C4-2B (cell line): ENCODE results near the gene XPO4.

Experiments used
- ZFX ChIP-seq: fragments of 450-650 bp; IDR thresholded peaks from 2 replicates; pipeline ENCODE4 v1.6.1; 2017
- TF ChIP-seq, protein P1 (sequence below): fragments of 450-650 bp; conservative IDR thresholded peaks from 2 replicates; pipeline ENCODE4 v1.5.1; 2017; ENCODE audit warnings: mild to moderate bottlenecking

DNA sequence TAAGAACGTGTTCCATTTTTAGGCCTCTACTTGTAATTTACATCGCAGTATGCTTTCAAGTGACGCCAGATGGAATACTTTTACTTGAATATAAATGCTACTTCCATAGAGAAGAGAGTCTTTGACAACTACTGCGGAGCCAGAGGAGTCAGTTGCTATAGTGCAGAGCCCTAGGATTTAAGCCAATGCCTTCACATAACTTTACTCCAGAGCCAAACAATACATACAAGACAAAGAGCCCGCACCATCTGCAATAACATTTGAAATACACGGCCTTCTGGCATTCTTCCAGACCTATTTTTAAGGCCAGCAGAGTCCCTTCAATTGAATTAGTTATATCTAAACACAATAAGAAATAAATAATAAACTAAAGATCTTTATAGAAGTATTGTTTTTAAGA, 59.4 kb downstream of the XPO4 start:
- TF ChIP-seq, protein P1, sequence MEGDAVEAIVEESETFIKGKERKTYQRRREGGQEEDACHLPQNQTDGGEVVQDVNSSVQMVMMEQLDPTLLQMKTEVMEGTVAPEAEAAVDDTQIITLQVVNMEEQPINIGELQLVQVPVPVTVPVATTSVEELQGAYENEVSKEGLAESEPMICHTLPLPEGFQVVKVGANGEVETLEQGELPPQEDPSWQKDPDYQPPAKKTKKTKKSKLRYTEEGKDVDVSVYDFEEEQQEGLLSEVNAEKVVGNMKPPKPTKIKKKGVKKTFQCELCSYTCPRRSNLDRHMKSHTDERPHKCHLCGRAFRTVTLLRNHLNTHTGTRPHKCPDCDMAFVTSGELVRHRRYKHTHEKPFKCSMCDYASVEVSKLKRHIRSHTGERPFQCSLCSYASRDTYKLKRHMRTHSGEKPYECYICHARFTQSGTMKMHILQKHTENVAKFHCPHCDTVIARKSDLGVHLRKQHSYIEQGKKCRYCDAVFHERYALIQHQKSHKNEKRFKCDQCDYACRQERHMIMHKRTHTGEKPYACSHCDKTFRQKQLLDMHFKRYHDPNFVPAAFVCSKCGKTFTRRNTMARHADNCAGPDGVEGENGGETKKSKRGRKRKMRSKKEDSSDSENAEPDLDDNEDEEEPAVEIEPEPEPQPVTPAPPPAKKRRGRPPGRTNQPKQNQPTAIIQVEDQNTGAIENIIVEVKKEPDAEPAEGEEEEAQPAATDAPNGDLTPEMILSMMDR = no peak
- TF ChIP-seq ZFX = no peak
